Karpas-422 (cell line): ENCODE results near the gene MYLK. TPM values are rescaled to one million over a fixed set of nuclear protein-coding genes. Genes with fewer than 3 reads are reported as not detected.

Experiments used
- DNase-seq: peaks from one replicate; pipeline ENCODE4 v3.0.0-alpha.2; 2015
- H2AFZ ChIP-seq: fragments of 200-600 bp; sonication (generic); 2 replicates; pipeline ENCODE4 v1.6.1; 2014; ENCODE audit warnings: antibody characterized with exemption, low read length, mixed read lengths
- H3K27ac ChIP-seq: fragments of 200-600 bp; sonication (generic); 2 replicates; pipeline ENCODE4 v1.5.1; 2014; ENCODE audit warnings: mild to moderate bottlenecking, low read length, moderate library complexity
- H3K27me3 ChIP-seq: fragments of 200-600 bp; sonication (generic); 2 replicates; pipeline ENCODE4 v1.6.1; 2014; ENCODE audit warnings: low read length, mixed read lengths
- H3K36me3 ChIP-seq: fragments of 200-600 bp; sonication (generic); 2 replicates; pipeline ENCODE4 v1.6.1; 2014; ENCODE audit warnings: low read length, mixed read lengths; ENCODE audit not compliant: insufficient read depth
- H3K4me1 ChIP-seq: fragments of 200-600 bp; sonication (generic); 2 replicates; pipeline ENCODE4 v1.6.1; 2014; ENCODE audit warnings: mild to moderate bottlenecking, low read length, mixed read lengths
- H3K4me2 ChIP-seq: fragments of 200-600 bp; sonication (generic); 2 replicates; pipeline ENCODE4 v1.6.1; 2014; ENCODE audit warnings: low read length, low read depth, mild to moderate bottlenecking; ENCODE audit not compliant: poor library complexity, severe bottlenecking
- H3K4me3 ChIP-seq: fragments of 200-600 bp; sonication (generic); 2 replicates; pipeline ENCODE4 v1.5.1; 2014; ENCODE audit warnings: mild to moderate bottlenecking, antibody characterized with exemption, low read length, mixed read lengths
- H3K79me2 ChIP-seq: fragments of 200-600 bp; sonication (generic); 2 replicates; pipeline ENCODE4 v1.6.1; 2014; ENCODE audit warnings: mild to moderate bottlenecking, low read length, mixed read lengths
- H3K9ac ChIP-seq: fragments of 200-600 bp; sonication (generic); 2 replicates; pipeline ENCODE4 v1.6.0; 2014; ENCODE audit warnings: low read length
- H3K9me2 ChIP-seq: fragments of 200-600 bp; sonication (generic), shearing (Covaris generic); replicated peaks from 2 replicates; pipeline ENCODE4 v1.6.0; 2014; ENCODE audit warnings: mild to moderate bottlenecking, low read length, moderate library complexity; ENCODE audit not compliant: insufficient read depth
- H3K9me3 ChIP-seq: fragments of 300-700, 200-600 bp; sonication (generic); 2 replicates; pipeline ENCODE4 v1.6.1; 2014; ENCODE audit warnings: low read length, mixed read lengths
- H4K20me1 ChIP-seq: fragments of 200-600 bp; sonication (generic); 2 replicates; pipeline ENCODE4 v1.6.1; 2014; ENCODE audit warnings: mild to moderate bottlenecking, antibody characterized with exemption, low read length, low read depth; ENCODE audit not compliant: insufficient read depth
- total RNA-seq: library from RNA; depleted of rRNA; stranded (reverse); fragments of >200 nt; shearing (Covaris generic); gene quantifications from 2 replicates; pipeline ENCODE4 v1.2.3, GENCODE V29; 2014; ENCODE audit warnings: low replicate concordance

MYLK gene
- total RNA-seq, 1 experiment from 2014 or later, result 0.63 TPM

DNA sequence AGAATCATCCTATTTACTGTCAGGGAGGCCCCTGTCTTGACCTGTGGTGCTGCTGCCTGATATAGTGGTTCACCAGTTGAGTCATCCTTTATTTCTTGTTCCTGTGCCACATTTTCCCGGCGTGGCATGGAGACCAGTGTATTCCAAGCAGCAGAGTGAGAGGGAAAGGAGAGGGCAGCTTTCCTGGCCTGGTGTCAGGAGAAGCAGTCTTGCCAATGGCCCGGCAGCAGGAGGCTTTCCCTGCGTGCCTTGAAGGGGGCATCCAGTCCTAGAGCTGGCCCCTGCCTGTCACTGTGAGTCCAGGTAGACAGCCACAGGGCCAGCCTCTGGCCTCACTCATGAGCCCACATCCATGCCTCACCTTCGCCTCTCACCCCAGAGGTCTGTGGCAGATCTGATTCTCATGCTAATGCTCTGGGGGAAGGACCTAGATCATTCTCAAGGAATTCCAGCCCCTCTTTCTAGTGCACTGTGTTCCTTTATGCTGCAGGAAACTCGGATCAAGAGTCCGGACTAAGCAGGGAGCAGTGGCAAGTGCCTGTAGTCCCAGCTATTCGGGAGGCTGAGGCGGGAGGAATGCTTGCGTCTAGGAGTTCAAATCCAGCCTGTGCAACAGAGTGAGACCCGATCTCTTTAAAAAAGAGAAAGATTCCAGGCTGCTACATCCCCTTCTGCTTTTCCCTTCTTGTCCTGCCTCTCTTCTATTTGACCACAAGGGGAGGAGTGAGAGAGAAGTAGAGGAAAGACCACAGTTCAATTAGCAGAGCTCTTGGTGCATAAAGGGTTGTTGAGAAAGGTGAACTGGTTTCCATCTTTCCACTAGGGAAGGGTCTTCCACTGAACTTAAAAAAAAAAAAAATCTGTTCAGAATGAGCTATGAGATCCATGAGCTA lies 232.4 kb downstream of the MYLK start:
- H3K4me1 ChIP-seq, result no peaks in the 10 kb centered on the region
- no peak for DNase-seq
- no peak overlapping the region for H3K9ac ChIP-seq
- no peaks in the 10 kb centered on the region for H3K79me2 ChIP-seq
- no peaks in the 10 kb centered on the region for H3K9me2 ChIP-seq
- H4K20me1 ChIP-seq, result no peaks in the 10 kb centered on the region
- H3K27me3 ChIP-seq, result no peaks in the 10 kb centered on the region
- H3K4me2 ChIP-seq, result no peak overlapping the region
- H2AFZ ChIP-seq, result no peak overlapping the region
- no peak overlapping the region for H3K27ac ChIP-seq
- H3K36me3 ChIP-seq, result no peaks in the 10 kb centered on the region
- H3K4me3 ChIP-seq, result no peak overlapping the region
- no peaks in the 10 kb centered on the region; the same call in 1 of the 2 replicates for H3K9me3 ChIP-seq

DNA sequence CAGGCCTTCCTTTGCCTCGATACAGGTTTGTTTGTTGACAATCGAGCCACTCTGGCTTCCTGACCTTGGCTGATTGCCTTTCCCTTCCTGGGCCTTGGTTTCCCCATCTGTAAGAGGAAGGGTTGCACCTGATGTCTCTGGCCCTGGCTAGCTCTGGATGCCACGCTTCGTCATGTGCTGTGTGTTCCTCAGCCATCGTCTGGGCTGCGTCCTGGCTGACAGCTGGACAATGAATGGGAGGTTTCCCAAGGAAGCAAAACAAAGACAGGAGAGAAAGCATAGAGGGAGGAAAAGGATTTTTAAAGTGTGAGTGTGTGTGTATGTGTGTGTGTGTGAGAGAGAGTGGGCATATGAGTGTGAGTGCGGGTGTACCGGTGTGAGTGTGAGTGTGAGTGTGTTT lies 234.0 kb downstream of the MYLK start:
- no peak for DNase-seq
- no peaks in the 10 kb centered on the region for H3K4me1 ChIP-seq
- H3K79me2 ChIP-seq, result no peaks in the 10 kb centered on the region
- H3K27ac ChIP-seq, result no peak overlapping the region
- no peaks in the 10 kb centered on the region for H3K36me3 ChIP-seq
- no peaks in the 10 kb centered on the region for H4K20me1 ChIP-seq
- H3K9me3 ChIP-seq, result no peaks in the 10 kb centered on the region
- no peaks in the 10 kb centered on the region for H3K27me3 ChIP-seq
- no peak overlapping the region for H3K4me2 ChIP-seq
- H2AFZ ChIP-seq, result no peak overlapping the region
- no peak overlapping the region for H3K4me3 ChIP-seq
- H3K9ac ChIP-seq, result no peak overlapping the region
- H3K9me2 ChIP-seq, result no peaks in the 10 kb centered on the region

DNA sequence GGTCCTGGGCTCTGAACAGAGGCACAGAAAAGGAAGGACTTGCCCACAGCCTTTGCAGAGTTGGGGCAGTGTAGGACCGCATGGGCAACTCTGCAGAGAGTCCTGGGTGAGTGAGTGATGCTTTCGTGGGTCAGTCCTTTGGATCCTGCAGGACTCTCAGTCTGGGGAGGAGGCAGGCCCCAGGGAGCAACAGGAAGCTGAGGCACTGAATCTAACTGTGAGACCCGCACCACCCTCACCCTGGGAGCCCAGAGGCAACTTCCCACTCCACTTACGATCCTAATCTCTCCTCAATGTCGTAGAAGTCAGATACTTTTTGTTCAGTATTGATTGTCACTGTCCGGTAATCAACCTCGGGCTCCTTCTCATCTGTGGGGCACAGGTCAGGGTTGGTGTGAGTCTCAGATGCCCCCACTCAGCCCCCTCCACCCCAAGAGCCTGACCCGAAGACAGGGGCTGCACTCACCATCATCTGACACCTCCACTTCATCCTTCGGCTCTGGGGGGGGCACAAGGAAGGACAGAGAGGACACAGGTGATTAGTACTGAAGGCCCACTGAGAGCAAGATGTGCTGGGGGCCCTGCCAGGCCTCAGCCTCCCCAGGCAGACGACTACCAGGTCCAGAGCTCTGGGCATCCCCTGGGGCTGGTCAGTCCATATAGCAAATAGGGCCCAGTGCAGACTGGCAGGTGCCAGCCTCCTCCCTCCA lies 235.3 kb downstream of the MYLK start:
- H3K4me2 ChIP-seq, result no peak overlapping the region
- no peaks in the 10 kb centered on the region for H3K27me3 ChIP-seq
- no peaks in the 10 kb centered on the region for H3K79me2 ChIP-seq
- DNase-seq, result no peak
- H3K4me1 ChIP-seq, result no peaks in the 10 kb centered on the region
- H3K36me3 ChIP-seq, result no peaks in the 10 kb centered on the region
- no peak overlapping the region for H3K27ac ChIP-seq
- no peaks in the 10 kb centered on the region for H3K9me2 ChIP-seq
- no peak overlapping the region for H2AFZ ChIP-seq
- H3K4me3 ChIP-seq, result no peak overlapping the region
- H3K9ac ChIP-seq, result no peak overlapping the region
- no peaks in the 10 kb centered on the region for H3K9me3 ChIP-seq
- no peaks in the 10 kb centered on the region for H4K20me1 ChIP-seq

DNA sequence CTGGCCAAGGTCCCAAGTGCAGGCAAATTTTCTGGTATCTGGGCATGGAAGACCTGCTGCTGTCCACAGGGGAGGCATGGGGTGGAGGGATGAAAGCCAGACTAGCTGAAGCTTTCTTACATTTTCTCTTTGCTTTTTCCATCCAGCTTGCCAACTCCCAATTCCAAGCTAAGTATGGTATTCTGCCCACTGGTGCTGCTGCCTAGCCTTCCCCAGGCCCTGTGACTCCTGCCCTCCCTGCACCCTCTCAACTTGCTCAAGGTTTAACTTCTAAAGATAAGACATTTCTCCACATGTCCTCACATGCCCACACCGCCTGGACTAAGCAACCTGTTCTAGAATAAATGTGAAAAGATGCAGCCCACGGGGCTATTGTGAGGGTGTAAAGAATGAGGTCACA lies 239.8 kb downstream of the MYLK start:
- Histone ChIP-seq H3K4me1 (peaks cover 4% of the 10 kb centered on the region; the same call in 1 of the 2 replicates), H3K27ac (no peak overlapping the region), H3K4me3 (no peak overlapping the region), H4K20me1 (no peaks in the 10 kb centered on the region), H3K79me2 (no peaks in the 10 kb centered on the region), H3K9ac (no peak overlapping the region), H3K36me3 (no peaks in the 10 kb centered on the region), H3K4me2 (no peak overlapping the region), H3K9me2 (no peaks in the 10 kb centered on the region), H2AFZ (no peak overlapping the region), H3K9me3 (no peaks in the 10 kb centered on the region), H3K27me3 (no peaks in the 10 kb centered on the region)
- no peak for DNase-seq

DNA sequence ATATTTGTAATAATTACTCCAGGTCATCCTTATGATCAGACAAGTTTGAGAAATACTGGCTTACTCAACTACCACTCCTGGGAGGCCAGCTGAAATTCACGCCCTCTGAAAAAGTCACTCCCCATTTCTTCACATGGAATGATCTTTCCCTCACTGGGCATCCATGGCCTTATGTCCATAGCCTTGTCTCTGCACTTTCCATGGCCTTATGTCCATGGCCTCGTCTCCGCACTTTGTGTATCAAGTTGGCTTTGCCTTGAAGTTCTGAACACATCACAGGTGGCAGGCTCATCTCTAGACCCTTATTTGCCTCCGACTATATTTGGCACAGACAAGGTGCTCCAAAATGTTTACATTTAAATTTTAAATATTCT lies 241.2 kb downstream of the MYLK start:
- H3K4me3 ChIP-seq, result no peak overlapping the region
- no peak for DNase-seq
- H3K27me3 ChIP-seq, result no peaks in the 10 kb centered on the region
- no peaks in the 10 kb centered on the region for H3K9me2 ChIP-seq
- H3K4me1 ChIP-seq, result peaks cover 4% of the 10 kb centered on the region; the same call in 1 of the 2 replicates
- H3K27ac ChIP-seq, result no peak overlapping the region
- H3K9me3 ChIP-seq, result no peaks in the 10 kb centered on the region
- no peak overlapping the region for H3K9ac ChIP-seq
- H3K79me2 ChIP-seq, result no peaks in the 10 kb centered on the region
- no peak overlapping the region for H3K4me2 ChIP-seq
- H3K36me3 ChIP-seq, result no peaks in the 10 kb centered on the region
- H2AFZ ChIP-seq, result no peak overlapping the region
- H4K20me1 ChIP-seq, result no peaks in the 10 kb centered on the region

DNA sequence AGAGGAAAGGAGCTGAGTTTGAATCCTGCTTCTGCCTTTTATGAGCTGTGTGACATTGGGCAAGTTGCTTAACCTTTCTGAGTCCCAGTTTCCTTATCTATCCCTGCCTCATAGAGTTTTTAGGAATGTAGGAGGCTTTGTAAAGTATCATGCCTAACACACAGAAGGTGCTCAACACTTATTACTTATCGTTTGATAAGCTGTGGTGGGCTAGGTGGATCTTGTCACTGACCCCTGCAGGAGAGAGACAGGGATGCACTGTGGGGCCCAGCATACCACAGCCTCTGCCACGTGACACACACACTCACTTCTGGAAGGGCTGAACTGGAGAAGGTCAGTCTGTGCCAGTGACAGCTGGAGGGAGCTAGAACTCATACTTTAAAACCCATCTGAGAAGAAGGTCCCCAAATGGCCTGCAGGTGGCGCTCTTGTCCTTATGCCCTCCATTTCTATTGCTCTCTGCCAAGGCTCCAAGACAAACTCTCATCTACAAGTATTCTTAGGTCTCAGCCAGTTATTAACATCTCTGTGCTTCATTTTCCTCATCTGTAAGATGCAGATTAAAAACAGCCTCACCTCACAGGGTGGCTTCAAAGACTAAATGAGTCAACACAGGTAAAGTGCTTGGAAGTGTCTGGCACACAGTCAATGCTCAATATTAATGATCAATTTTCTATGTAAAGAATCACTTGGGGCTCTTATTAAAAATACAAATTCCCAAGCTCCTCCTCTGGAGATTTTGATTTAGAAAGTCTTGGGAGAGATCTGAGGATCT lies 241.8 kb downstream of the MYLK start:
- H3K27ac ChIP-seq, result no peak overlapping the region
- H3K36me3 ChIP-seq, result no peaks in the 10 kb centered on the region
- no peaks in the 10 kb centered on the region for H3K27me3 ChIP-seq
- no peaks in the 10 kb centered on the region for H4K20me1 ChIP-seq
- H3K9ac ChIP-seq, result no peak overlapping the region
- H3K9me2 ChIP-seq, result no peaks in the 10 kb centered on the region
- peak; percentile 94 for DNase-seq
- H3K9me3 ChIP-seq, result no peaks in the 10 kb centered on the region
- no peak overlapping the region for H3K4me3 ChIP-seq
- H3K79me2 ChIP-seq, result no peaks in the 10 kb centered on the region
- H3K4me1 ChIP-seq, result peaks cover 4% of the 10 kb centered on the region; the same call in 1 of the 2 replicates
- H2AFZ ChIP-seq, result no peak overlapping the region
- no peak overlapping the region for H3K4me2 ChIP-seq

DNA sequence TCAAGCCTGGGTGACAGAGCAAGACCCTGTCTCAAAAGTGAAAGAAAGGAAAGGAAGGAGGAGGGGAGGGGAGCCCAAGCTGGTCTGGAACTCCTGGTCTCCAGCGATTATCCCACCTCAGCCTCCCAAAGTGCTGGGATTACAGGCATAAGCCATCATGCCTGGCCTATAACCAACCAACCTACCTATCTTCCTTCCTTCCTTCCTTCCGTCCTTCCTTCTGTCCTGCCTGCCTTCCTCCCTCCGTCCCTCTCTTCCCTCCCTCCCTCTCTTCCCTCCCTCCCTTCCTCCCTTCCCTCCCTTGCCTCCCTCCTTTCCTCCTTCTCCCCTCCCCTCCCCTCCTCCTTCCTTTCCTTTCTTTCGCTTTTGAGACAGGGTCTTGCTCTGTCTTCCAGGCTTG lies 242.6 kb downstream of the MYLK start:
- Histone ChIP-seq H3K36me3 (no peaks in the 10 kb centered on the region), H3K4me1 (peaks cover 4% of the 10 kb centered on the region; the same call in 1 of the 2 replicates), H3K9ac (no peak overlapping the region), H3K9me3 (no peaks in the 10 kb centered on the region), H3K4me2 (no peak overlapping the region), H3K79me2 (no peaks in the 10 kb centered on the region), H2AFZ (no peak overlapping the region), H3K27me3 (no peaks in the 10 kb centered on the region), H3K27ac (no peak overlapping the region), H3K9me2 (no peaks in the 10 kb centered on the region), H4K20me1 (no peaks in the 10 kb centered on the region), H3K4me3 (no peak overlapping the region)
- DNase-seq, result no peak
